Stimulated activated CD8-positive, alpha-beta memory T cell treated with anti-CD3 and anti-CD28 coated beads, Interleukin-7, amount 100 ng/mL, for 4 hours (primary cell): ENCODE measurements around the gene NEDD9.

Source experiments
- DNase-seq, 2 donors: peaks; one replicate each; pipeline ENCODE4 v3.0.0-alpha.2; 2020; ENCODE audit warnings: low read depth in 2 of 2

Gene NEDD9

GRCh38 chr6:11235062-11235461, 2.6 kb upstream of the NEDD9 start:
- no peak for DNase-seq

GRCh38 chr6:11233673-11234573, 1.5 kb upstream of the NEDD9 start:
- DNase-seq, result no peak

DNA sequence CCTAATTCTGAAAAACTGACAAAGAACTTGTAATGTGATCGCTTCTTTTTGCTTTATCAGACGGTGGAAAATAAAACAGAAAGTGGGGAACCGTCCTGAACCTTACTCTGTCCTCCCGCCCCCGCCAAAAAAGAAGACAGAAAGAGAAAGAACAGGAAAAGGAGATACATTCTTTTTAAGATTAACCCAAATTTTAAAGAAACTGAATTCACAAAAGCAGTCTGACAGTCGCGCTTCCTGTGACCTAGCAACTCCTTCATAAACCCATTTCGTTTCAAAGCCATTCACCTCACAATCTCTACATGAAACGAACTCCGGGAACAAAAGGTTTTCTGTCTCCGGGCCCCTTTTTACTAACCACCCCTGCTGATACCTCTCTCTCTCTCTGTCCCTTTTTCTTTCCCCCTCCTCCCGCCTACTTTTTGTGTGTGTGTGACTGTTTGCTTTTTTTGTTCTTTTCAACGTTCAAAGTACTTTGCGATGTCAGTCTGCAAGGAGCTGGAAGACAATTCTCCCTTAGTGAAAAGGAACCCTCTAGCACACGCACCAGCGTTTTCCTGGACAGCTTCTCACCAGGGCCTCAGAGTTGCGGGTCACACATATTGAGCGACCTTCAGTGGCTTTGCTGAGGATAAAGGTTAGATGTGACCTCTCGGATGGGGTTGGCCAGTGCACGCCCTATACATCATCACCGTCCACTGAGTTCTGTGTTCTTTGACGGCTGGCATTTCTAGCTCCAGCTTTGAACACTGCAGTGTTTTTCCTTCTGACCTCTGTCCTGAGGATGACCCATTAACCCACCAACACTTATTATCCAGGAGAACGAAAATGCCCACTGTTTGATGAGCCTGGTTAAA, 530 bp upstream of the NEDD9 start:
- DNase-seq, result no peak

DNA sequence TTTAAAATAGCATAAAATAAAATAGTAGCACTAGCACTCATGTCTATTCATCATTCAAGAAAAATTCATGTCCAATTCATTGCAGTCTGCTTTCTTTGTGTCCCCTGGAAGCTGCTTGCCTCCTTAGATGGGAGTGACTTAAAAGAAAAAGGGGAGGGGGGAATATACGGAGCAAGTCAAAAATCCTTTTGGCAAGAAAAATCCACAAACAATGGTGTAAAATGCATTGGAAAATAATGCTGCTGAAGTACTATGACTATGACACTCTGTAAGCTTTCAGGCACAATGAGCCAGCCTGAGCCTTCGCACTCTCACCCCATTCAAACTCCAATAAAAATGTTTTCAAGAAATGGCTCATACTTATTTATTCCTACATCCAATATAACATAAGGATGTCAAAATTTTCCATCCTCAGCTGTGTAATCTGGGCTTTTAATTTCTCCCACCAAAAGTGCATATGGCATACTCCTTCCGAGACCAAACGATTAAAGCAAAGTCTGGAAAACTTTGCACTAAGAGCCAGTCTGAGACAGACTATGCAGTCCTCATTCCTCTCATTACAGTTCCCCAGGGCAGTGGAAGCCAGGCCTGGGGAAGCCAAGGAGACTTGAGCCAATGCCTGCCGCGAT, 790 bp downstream of the NEDD9 start:
- no peak for DNase-seq

GRCh38 chr6:11231108-11231463, 1.4 kb downstream of the NEDD9 start:
- no peak for DNase-seq

DNA sequence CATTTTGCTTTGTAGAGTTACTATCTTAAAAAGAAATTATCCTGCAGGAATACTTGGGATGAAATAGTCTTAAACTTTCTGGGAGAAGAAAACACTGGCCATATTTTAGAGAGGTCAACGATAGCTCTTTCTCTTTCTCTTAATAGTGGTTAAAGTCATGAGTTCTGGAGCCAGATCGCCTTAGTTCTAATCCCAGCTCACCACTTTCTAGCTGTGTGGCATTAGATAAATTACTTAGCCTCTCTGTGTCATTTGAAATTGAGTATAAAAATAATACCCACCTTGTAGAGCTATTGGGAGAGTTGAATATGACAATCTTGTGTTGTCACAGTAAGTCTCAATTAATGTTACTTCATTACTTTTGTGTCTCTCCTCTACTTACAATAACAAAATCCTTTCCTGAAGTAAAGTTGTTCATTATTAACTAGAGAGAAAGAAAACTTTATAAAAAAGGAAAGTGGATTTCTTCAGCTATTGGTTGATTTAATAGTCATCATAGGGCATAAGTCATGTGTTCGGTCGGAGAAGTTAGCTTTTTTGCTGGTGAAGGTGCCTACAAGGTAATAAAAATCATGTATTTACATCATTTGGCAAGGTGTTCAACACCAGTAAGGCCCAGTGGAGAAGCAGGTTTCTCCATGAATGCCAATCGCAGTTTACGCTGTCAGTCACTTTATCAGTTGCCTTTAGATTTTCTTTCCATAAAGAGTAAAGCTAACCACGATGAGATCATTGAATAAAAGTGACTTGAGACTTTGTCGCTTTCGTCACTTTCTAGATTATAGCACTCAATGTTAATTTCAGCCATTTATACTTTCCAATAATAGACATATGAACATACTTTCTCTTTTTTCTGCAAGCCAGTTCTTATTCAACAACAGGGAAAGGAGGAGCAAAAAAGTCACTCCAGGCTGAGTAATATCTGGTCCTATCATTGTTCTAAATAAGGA, 2.0 kb downstream of the NEDD9 start:
- DNase-seq, result no peak

DNA sequence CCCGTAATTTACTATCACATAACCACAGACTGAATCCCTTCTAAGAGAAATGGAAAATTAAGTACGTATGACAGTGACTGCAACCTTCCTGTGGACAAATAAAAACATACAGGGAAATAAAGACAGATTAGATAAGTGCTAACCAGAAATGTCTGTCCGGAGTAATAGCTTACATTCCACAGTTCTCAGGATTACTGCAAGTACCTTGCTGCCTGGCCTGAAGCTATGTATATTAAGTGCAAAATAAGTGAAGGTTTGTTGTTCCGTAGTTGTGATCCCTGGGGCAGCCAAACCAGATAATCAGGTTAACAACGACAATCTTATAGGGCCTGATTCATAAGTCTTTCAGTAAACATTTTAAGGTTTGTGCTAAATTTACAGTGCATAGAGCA, 2.8 kb downstream of the NEDD9 start:
- DNase-seq, result no peak

DNA sequence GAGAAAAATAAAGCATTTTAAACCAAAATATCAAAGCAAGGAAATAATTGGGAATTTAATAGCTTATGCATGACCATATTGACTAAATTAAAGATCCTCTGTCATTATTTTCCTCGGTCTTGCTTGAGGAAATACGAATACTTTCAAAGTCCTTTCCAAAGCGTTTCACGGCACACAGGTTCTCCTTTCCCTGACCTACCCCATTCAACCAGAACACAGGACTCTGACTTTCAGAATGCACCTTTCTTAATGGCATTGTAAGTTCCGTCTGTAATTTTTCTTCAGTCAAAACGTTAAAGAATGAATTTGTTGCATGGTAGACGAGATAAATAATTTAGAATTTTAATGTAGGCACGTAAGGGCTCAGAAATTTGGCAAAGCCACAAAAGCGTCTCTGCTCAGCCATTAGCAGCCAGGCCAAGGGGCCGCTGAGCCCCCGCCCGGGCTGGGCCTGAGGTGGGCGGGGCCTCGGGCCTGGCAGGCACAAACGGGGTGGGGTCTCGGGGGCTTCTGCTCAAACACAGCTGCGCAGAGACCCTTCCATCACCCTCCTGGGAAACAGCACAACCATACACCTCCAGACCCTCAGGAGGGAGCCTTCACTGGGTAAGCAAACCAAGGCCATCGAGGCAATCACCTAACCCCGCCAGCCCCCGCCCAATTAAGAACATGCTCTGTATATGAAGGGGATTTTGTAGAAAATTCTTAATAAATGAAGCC, 3.4 kb downstream of the NEDD9 start:
- DNase-seq, result no peak

DNA sequence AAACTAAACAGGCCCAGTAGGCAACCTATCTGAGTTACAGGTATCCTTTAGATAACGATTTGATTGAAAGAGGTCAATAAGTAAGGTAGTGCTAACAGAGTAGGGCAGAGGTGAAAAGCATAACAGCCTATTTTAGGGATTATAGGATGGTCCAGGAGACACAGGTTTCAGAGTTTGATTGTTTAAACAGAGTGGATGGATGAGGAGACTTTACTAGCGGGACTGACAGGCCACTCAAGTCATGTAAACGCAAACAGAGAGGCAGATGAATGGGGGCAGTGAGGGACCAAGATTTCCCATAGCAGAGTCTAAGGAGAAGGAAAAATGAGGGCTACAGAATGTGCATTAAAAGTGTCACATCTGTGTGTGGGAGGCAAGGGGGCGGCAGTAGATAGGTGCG, 4.8 kb downstream of the NEDD9 start:
- DNase-seq, result no peak

DNA sequence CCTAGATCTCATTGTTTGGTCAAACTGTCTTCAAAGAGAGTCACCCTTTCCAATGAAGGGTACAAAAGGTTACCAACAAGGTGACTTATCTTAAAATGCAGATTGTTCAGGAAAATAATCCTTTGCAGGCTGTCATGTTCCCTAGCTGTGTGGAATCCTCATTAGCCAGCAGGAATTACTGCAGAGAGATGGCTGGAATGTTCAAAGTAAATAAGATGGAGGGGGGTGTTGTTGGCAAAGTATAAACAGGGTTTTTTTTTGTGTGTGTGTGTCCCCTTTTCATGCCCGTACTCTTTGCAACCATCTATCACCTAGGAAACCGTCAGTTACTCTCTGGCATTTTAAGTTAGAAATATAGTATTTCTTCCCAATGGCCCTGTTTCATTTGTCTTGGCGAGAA, 6.5 kb downstream of the NEDD9 start:
- no peak for DNase-seq

DNA sequence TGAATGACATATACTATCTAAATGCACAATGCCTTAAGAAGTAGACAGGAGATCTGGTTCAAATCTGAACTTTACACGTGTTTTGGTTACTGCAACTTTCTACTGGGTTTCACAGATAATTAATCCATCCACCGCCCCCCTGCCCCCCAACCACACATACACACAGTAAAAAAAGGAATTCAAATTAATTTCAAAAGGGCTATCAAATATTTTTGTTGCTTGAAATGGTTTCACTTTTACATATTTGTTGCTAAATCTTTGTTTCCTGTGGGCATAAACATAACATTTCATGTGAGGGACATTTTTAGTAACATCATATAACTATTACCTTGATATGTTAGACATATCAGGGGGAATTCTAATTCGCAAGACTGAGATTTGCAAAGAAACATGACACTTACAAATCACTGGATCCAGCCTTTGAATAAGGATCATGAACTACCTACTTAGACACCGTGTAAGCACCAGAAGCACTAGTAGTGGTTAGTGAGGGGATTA, 7.5 kb downstream of the NEDD9 start:
- no peak for DNase-seq

DNA sequence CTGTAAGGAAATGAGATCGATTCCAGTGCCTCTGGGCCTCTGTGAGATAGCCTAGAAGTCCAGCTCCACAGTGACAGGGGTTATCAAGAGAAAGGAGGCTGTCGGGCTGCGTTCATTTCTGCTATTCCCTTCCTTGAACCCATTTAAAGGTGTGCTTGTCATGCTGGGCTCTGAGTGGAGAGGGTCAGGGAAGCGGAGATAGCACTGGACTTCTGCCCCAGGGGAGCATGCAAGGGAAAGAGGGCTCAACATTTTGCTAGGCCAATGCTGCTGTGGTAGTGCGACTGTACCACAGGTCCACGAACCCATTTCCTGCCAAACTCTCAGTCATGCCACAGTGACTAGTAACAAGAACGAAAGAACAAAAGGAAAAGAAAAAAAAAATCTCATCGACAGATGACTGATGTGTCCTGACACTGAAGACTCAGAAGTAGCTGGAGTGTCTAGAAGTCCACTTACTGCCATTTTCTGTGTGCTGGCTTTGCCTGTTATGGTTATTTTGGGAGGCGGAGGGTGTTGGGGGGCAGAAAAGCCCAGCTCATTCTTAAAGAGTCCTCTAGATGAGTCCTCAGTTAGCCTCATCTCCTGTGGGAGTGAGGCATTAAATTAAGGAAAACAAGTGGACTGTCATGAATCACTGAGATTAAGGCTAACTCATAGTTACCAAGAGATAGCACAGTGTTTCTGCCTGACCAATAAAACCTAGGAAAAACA, 8.1 kb downstream of the NEDD9 start:
- peak; percentile 27 to 35 for DNase-seq

DNA sequence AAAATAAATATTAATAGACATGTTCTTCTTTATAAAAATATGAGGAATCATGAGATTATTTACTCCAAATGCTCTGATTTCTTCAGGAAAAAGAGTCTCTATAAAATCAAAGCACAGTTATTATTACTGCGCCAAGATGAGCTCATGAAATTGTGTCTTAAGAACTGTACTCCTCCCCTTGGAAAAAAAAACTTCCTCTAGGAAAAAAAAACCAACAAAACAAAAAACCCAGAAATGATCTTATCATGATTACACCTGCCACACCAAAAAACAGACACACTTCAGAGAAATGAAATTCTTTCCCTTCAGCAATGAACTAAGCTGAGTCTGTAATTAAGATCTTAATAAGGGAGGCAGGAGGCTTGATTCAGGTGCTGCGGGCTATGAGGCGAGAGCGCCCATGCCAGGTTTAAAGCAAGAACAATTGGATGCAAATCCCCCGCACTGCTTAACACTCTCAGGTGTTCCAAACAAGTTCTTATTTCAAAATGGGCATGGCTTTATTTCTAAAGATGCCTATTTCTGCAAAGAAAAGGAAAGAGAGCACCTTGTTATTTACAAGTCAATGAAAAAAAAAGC, 9.1 kb downstream of the NEDD9 start:
- DNase-seq, result no peak

- DNase-seq, result no peak
Observed at GRCh38 chr6:11222385-11223277, 9.8 kb downstream of the NEDD9 start.

DNA sequence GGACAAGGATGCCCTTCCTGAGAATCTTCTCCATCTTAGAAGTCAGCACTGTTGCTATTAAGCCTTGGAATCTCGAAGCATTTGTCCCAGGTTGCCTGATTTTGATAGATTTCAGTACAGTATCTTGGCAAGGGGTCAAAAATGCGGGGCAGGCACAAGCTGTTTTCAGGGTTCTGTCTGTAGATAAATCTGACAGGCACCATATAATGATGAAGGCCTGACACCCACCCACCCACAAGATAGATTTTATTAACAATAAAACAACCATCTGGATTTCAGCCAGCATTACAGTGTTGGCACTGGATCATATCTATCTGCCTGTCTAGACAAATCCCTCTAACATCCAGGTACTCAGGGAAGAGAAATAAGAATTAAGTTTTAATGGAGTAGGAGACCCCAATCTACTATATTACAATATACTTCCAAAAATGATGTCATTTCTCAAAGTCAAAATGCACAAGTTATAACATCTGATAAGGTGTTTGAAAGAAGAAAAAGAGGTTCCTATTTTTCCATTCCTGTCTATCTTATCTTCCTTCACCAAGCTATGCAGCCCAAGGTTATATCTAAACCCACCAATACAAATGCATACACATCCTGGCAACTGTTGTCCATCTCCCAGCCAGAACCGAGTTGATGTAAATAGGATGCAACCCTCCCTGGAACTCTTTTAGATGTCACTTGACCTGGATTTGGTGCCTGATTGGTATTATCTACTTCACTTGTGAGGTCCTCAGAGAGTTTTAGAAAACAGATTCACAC, 10.7 kb downstream of the NEDD9 start:
- no peak for DNase-seq

GRCh38 chr6:11219400-11219834, 13.1 kb downstream of the NEDD9 start:
- DNase-seq, result no peak

GRCh38 chr6:11218538-11219399, 13.7 kb downstream of the NEDD9 start:
- no peak for DNase-seq
